HG03097 (cell line): ENCODE measurements around the gene RAB26.
"Not testable (repeated sequence)": the region's sequence is repeated elsewhere in the genome, so short reads cannot be mapped to it uniquely, and the experiment has no call there.

ENCODE experiments used
- ATAC-seq: cut with Tn5 transposase; IDR thresholded peaks from one replicate; pipeline ENCODE4 v1.9.1; 2021; ENCODE audit not compliant: unreplicated experiment, low FRiP score

RAB26 gene, protein sequence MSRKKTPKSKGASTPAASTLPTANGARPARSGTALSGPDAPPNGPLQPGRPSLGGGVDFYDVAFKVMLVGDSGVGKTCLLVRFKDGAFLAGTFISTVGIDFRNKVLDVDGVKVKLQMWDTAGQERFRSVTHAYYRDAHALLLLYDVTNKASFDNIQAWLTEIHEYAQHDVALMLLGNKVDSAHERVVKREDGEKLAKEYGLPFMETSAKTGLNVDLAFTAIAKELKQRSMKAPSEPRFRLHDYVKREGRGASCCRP

GRCh38 chr16:2147981-2148671 lies at the start of gene RAB26:
RAB26 (plus strand) TSS chr16:2148625; CDS start chr16:2148784, 159 bp downstream.
- ATAC-seq, result no peak

DNA sequence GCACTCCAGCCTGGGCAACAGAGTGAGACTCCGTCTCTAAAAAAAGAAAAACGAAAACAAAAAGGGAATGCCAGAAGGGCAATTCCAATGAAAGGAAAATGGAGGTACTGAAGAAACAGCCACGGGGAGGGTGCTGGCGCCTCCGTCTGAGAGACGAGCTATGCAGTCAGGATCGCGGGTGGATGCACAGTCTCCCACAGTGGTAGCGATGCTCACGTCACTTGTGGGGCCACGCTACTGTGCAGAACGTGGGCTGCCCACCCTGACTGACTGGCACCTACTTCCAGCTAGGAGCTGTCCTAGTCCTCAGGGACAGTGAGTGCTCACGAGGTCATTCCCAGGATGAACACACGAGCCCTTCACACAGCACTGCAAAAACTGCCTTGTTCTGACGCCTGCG lies 46.8 kb upstream of the RAB26 start:
- not testable (repeated sequence) for ATAC-seq

- no peak for ATAC-seq
Measured at GRCh38 chr16:2102471-2102870, 46.0 kb upstream of the RAB26 start.

GRCh38 chr16:2104464-2104863 lies 44.0 kb upstream of the RAB26 start:
- not testable (repeated sequence) for ATAC-seq

DNA sequence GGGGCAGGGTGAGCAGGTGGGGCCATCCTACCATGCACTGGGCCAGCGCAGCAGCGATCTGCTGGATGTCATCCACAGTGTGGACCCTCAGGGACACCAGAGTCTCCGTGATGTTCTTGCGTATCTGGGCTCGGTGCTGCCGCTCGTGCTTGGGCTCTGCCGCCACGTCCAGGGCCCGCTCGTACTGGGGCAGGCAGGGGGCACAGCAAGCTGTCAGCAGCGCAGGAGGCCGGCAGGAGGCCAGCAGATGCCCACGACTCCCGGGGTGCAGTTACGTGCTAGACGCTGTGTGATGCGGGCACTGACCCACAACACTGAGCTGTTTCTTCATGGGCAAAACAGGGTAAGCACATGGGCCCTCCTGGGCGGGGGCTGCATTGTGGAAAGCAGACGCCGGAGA lies 43.1 kb upstream of the RAB26 start:
- not testable (repeated sequence) for ATAC-seq

DNA sequence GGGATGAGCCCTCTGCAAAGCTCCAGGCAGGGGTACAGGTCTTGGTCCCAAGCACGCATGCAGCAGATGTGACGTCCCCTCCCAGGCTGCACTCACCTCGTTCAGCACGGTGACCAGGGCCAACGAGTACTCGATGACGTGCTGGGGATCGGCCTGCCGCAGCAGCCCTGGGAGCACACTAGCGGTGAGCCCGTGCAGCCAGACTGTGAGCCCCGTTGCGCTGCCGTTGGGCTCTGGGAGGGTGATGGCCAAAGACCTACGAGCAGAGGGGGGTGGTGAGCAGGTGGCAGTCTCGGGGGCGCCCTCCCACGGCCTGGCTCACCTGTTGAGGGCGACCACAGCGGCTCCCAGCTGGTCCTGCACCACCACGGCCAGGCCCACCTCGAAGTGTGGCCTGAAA lies 42.7 kb upstream of the RAB26 start:
- not testable (repeated sequence) for ATAC-seq

GRCh38 chr16:2106211-2106610 lies 42.2 kb upstream of the RAB26 start:
- not testable (repeated sequence) for ATAC-seq

DNA sequence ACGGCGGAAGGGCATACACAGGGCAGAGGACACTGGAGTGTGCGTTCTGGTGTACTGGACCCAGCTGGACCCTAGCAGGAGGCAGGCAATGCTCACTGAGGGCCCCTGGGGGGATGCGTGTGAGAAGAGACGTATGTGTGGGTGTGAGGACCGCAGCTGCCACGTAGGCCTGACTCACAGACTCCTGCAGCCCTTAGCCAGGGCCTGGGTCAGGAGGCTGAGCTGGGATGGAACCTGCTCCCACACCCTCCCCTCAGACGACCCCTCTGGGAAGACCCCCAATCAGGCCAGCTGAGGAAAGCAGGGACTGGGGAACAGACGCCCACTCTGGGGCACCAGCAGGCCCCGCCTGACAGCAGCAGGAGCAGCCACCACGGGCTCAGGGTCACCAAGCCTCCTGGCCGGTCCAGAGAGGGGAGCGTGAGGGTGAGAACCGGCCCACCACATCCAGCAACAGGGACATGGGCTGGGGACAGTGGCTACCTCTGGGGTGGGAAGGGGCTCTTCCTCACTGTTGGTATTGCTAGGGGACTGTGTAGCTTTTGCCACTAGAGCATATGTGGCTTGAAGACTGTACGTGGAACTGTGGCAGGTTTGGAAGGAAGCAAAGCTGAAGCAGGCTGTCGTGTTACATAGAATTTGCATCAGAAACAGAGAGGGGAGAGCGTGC lies 41.2 kb upstream of the RAB26 start:
- not testable (repeated sequence) for ATAC-seq

DNA sequence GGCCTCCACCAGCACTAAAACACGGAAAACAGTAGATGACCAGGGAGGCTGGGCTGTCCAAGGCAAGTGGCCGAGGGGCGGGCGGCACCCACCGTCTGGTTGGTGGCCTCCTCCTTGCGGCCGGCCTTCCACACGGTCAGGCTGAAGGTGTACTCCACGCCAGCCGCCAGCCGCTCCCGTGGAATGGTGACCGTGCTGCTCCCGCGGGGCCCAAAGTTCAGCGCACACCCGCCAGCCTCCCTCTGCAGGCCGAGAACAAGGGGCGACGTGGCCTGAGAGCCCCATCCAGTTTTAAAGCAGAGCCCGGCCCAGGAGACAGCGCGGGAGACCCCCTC lies 40.7 kb upstream of the RAB26 start:
- ATAC-seq, result not testable (repeated sequence)

- ATAC-seq, result not testable (repeated sequence)
Measured at GRCh38 chr16:2108446-2109270, 39.8 kb upstream of the RAB26 start.

DNA sequence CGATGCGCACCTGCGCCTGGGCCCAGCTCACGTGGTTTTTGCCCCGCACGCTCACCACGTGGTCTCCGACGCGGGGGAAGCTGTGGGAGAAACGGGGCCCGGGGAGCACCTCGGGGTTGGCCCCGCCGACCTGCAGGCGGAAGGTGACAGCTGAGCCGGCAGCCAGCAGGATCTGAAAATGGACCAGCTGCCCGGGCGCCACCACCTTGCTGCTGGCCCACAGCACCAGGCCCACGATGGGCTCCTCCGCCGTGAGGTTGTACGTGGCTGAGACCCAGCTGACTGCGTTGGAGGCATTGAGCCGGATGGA lies 39.2 kb upstream of the RAB26 start:
- not testable (repeated sequence) for ATAC-seq

DNA sequence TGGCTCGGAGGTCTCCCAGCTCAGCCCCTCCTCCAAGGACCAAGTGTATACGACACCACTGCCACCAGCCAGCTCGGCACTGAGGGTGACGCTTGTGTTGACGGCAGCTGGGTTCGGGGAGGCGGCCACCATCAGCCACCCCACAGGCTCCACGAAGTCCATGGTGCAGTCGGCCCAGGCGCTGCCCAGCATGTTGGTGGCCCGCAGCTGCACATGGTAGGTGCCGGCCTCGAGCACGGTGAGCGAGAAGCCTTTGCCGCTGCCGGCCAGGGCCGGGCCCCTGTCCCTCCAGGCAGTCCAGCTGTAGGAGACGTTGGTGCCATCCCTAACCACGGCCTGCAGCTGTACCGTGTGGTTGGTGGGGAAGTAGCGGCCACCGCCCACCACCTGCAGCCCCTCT lies 38.6 kb upstream of the RAB26 start:
- ATAC-seq, result not testable (repeated sequence)

GRCh38 chr16:2110332-2111008 lies 38.0 kb upstream of the RAB26 start:
- ATAC-seq, result not testable (repeated sequence)

GRCh38 chr16:2111009-2111353 lies 37.4 kb upstream of the RAB26 start:
- not testable (repeated sequence) for ATAC-seq

DNA sequence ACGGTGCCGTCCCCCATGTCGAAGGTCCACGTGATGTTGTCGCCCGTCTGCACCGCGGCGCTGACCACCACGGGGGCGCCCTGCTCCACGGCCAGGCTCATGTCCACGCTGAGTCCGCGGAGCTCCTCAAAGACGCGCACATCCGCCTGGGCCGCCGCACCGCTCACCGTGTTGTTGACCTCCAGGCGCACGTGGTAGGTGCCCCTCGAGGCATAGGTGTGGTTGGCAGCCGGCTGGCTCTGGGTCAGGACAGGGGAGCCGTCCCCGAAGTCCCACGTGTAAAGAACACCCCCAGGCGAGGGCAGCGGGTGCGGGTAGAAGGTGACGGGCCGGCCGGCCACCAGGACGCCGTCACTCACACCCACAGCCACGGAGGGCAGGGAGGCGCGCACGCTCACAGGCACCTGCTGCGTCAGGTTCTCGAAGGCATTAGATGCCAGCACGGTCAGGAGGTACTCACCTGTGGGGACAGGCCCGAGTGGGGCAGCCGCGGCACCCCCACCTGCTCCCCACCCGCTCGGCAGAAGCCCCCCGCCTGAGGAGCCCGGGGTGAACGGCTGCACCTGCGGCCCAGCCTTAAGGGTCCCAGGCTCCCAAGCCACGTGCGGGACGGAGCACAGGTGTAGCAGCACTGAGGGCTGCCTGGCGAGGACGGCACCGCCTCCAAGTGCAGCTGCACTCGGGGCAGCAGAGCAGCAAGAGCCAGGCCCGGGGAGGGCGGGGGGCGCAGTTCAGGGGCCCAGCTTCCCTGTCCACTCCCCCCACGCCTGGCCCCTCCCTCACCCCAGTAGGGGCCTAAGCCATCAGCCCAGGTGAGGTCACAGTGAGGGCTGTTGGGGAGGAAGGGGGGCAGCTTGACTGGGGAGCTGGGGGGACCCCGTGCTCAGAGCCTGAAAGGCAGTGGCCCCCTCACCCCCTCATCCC lies 36.8 kb upstream of the RAB26 start:
- not testable (repeated sequence) for ATAC-seq

DNA sequence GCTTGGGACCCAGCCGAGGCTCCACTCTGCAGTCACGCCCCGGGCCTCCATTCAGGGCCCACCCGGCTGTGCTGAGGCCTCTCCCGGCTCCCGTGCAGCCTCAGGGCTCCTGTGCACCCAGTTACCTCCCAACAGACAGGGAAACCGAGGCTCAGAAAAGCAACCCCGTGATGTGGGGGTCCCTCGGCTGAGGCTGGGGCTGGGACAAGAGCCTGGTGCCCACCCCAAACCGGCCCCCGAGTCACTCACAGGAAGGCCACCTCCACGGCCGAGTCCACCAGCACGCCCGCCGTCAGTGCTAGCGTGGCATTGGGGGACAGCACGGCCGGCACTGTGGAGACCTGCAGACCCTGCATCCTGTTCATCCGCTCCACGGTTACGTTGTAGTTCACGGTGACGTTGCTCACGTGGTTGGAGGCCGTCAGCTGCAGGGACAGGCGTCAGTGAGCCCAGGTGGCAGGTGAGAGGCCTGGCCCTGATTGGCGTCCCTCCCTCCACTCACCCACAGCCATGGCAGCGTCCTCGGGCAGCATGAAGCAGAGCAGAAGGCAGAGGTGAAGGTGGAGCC lies 35.8 kb upstream of the RAB26 start:
- not testable (repeated sequence) for ATAC-seq

GRCh38 chr16:2114225-2114624 lies 34.2 kb upstream of the RAB26 start:
- not testable (repeated sequence) for ATAC-seq

DNA sequence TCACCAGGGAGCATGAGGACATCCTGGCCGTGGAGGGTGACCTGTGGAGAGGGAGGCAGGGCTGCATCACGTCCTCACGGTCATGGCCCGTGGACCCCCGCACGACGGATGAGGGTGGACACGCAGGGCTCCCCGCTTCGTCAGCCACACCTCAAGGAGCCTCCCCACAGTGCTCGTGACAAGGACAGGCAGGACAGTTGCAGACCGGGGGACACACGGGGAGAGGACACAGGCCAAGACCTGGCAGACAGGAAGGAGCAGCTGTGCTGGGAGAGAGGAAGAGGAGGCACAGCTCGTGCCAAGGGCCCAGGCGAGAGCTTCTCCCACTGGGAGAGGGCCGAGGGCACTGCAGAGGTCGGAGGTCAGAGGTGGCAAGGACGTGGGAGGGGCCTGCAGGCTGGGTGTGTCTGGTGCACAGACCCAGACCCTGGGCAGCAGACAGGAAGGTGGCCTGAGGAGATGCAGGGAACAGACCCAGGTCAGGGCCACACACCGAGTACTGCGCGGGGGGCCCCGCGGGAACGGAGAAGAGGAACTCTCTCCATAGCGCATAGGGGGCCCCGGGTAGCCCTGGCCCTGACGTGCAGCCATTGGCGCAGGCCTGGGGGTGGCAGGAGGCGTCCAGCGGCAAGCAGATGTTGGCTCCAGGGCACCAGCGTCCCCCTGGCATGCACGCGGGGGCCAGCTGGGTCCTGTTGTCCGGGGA lies 33.4 kb upstream of the RAB26 start:
- ATAC-seq, result not testable (repeated sequence)

DNA sequence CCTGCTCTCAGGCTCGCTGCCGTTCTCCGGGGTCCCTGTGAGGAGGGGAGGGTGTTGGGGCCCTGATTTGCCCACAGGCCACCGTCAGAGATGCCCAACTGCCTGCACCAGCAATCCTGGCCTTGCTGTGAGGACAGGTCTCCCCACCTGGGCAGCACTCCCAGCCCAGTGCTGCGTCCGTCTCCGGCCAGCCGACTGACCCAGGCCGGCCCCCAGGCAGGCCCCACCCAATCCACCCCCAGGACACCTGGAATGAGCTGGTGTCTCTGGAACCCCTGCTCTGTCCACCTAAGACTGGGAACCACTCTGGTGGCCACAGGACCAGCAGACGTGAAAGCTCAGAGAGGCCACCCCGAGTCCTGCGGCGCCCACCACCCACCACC lies 32.8 kb upstream of the RAB26 start:
- no peak for ATAC-seq
